Mesendoderm (in vitro differentiated cells): Measurements from ENCODE around the gene OR2A14.
"Not testable (repeated sequence)": the region's sequence is repeated elsewhere in the genome, so short reads cannot be mapped to it uniquely, and the experiment has no call there.

Experiments
- DNase-seq: peaks from one replicate; pipeline ENCODE4 v3.0.0; 2013
- H2AK5ac ChIP-seq: 2 replicates; pipeline ENCODE4 v1.6.1; 2013; ENCODE audit warnings: low read length, inconsistent platforms
- H2BK120ac ChIP-seq: 2 replicates; pipeline ENCODE4 v1.6.1; 2013; ENCODE audit warnings: low read depth, mild to moderate bottlenecking, low read length, moderate library complexity, mixed read lengths
- H2BK15ac ChIP-seq: replicated peaks from 2 replicates; pipeline ENCODE4 v1.6.1; 2013; ENCODE audit warnings: low read depth, mild to moderate bottlenecking, moderate library complexity
- H2BK5ac ChIP-seq: 2 replicates; pipeline ENCODE4 v1.6.1; 2013; ENCODE audit warnings: low read length, inconsistent platforms
- H3K18ac ChIP-seq: 2 replicates; pipeline ENCODE4 v1.6.1; 2013; ENCODE audit warnings: mild to moderate bottlenecking, low read length, mixed read lengths
- H3K23ac ChIP-seq: one replicate; pipeline ENCODE4 v1.6.1; 2013; ENCODE audit warnings: low read length
- H3K27ac ChIP-seq: 2 replicates; pipeline ENCODE4 v1.5.1; 2013; ENCODE audit warnings: low read depth, mild to moderate bottlenecking, inconsistent platforms, low read length, moderate library complexity
- H3K27me3 ChIP-seq: 2 replicates; pipeline ENCODE4 v1.6.1; 2013; ENCODE audit warnings: low read length, control low read depth, mild to moderate bottlenecking, inconsistent platforms; ENCODE audit not compliant: insufficient read depth, poor library complexity
- H3K36me3 ChIP-seq: 2 replicates; pipeline ENCODE4 v1.6.1; 2013; ENCODE audit warnings: low read length, inconsistent platforms; ENCODE audit not compliant: control insufficient read depth, insufficient read depth
- H3K4ac ChIP-seq: one replicate; pipeline ENCODE4 v1.6.1; 2013; ENCODE audit warnings: low read depth, mild to moderate bottlenecking, low read length, moderate library complexity
- H3K4me1 ChIP-seq: 2 replicates; pipeline ENCODE4 v1.6.1; 2013; ENCODE audit warnings: low read depth, low read length, inconsistent platforms; ENCODE audit not compliant: control insufficient read depth
- H3K4me2 ChIP-seq: 2 replicates; pipeline ENCODE4 v1.6.1; 2013; ENCODE audit warnings: low read length
- H3K4me3 ChIP-seq: 2 replicates; pipeline ENCODE4 v1.5.1; 2013; ENCODE audit warnings: mild to moderate bottlenecking, low read length
- H3K56ac ChIP-seq: one replicate; pipeline ENCODE4 v1.6.1; 2013; ENCODE audit warnings: low read length
- H3K79me1 ChIP-seq: 2 replicates; pipeline ENCODE4 v1.6.1; 2013; ENCODE audit warnings: low read length, inconsistent platforms
- H3K79me2 ChIP-seq: 2 replicates; pipeline ENCODE4 v1.6.1; 2013; ENCODE audit warnings: mild to moderate bottlenecking, low read length; ENCODE audit not compliant: control insufficient read depth, insufficient read depth
- H3K9ac ChIP-seq: 2 replicates; pipeline ENCODE4 v1.6.1; 2013; ENCODE audit warnings: low read length, inconsistent platforms
- H4K5ac ChIP-seq: one replicate; pipeline ENCODE4 v1.6.1; 2013; ENCODE audit warnings: low read length
- H4K8ac ChIP-seq: one replicate; pipeline ENCODE4 v1.6.1; 2013; ENCODE audit warnings: low read depth, mild to moderate bottlenecking, control low read depth, low read length, moderate library complexity
- WGBS: extraction: QIAGEN DNeasy Blood & Tissue Kit; methylation state at CpG from one replicate; pipeline ENCODE4 v1.1.7; 2013; ENCODE audit warnings: low lambda C conversion rate, missing lambda C conversion rate; ENCODE audit not compliant: insufficient coverage; ENCODE audit errors: extremely low coverage; 5-methylcytosine and 5-hydroxymethylcytosine counted together

Gene OR2A14

GRCh38 chr7:144113651-144114050 lies 9.3 kb upstream of the OR2A14 start:
- no peaks in the 10 kb centered on the region for H3K79me2 ChIP-seq
- no peak overlapping the region for H3K4me2 ChIP-seq
- WGBS = no CpG with 5 or more reads among the region's 1 CpG
- no peak overlapping the region for H2BK5ac ChIP-seq
- H3K4me3 ChIP-seq = no peak overlapping the region
- H3K27me3 ChIP-seq = no peaks in the 10 kb centered on the region
- no peaks in the 10 kb centered on the region for H3K4me1 ChIP-seq
- no peak overlapping the region for H4K8ac ChIP-seq
- no peak overlapping the region for H3K9ac ChIP-seq
- no peak overlapping the region for H3K18ac ChIP-seq
- no peak overlapping the region for H3K4ac ChIP-seq
- H3K27ac ChIP-seq = no peak overlapping the region
- H2AK5ac ChIP-seq = no peak overlapping the region
- H2BK15ac ChIP-seq = no peak overlapping the region
- no peak overlapping the region for H3K56ac ChIP-seq
- no peaks in the 10 kb centered on the region for H3K79me1 ChIP-seq
- H3K36me3 ChIP-seq = no peaks in the 10 kb centered on the region
- H4K5ac ChIP-seq = no peak overlapping the region
- no peak overlapping the region for H2BK120ac ChIP-seq
- no peak for DNase-seq
- H3K23ac ChIP-seq = no peak overlapping the region

GRCh38 chr7:144118341-144118740 lies 4.6 kb upstream of the OR2A14 start:
- H2BK15ac ChIP-seq = no peak overlapping the region
- no peaks in the 10 kb centered on the region for H3K4me1 ChIP-seq
- H3K9ac ChIP-seq = no peak overlapping the region
- H3K27ac ChIP-seq = no peak overlapping the region
- no peaks in the 10 kb centered on the region for H3K79me2 ChIP-seq
- no peak overlapping the region for H4K5ac ChIP-seq
- H2BK120ac ChIP-seq = no peak overlapping the region
- H3K79me1 ChIP-seq = no peaks in the 10 kb centered on the region
- DNase-seq = peak; percentile 43
- H2AK5ac ChIP-seq = no peak overlapping the region
- no peaks in the 10 kb centered on the region for H3K36me3 ChIP-seq
- no peak overlapping the region for H3K4me2 ChIP-seq
- no CpG with 5 or more reads among the region's 8 CpGs for WGBS
- H3K27me3 ChIP-seq = no peaks in the 10 kb centered on the region
- H3K4me3 ChIP-seq = no peak overlapping the region
- H3K56ac ChIP-seq = no peak overlapping the region
- H3K23ac ChIP-seq = no peak overlapping the region
- no peak overlapping the region for H3K18ac ChIP-seq
- H2BK5ac ChIP-seq = no peak overlapping the region
- no peak overlapping the region for H4K8ac ChIP-seq
- H3K4ac ChIP-seq = no peak overlapping the region

GRCh38 chr7:144127714-144128334 lies 4.8 kb downstream of the OR2A14 start:
- no peak overlapping the region for H4K5ac ChIP-seq

GRCh38 chr7:144129601-144130000 lies 6.6 kb downstream of the OR2A14 start:
- not testable (repeated sequence) for H4K5ac ChIP-seq, H3K4me3 ChIP-seq, H3K56ac ChIP-seq, H4K8ac ChIP-seq, H3K79me2 ChIP-seq, H2BK120ac ChIP-seq, H3K4me2 ChIP-seq, H3K27ac ChIP-seq, H3K23ac ChIP-seq, H3K4me1 ChIP-seq, H2BK5ac ChIP-seq, H2AK5ac ChIP-seq, H3K27me3 ChIP-seq, DNase-seq, H2BK15ac ChIP-seq, H3K9ac ChIP-seq, H3K79me1 ChIP-seq, H3K36me3 ChIP-seq, H3K18ac ChIP-seq, H3K4ac ChIP-seq
- WGBS = no CpG with 5 or more reads among the region's 9 CpGs

More at GRCh38 chr7:144127714-144128334, 4.8 kb downstream of the OR2A14 start:
- no peak overlapping the region for H3K4me3 ChIP-seq
- no peaks in the 10 kb centered on the region for H3K79me1 ChIP-seq
- no CpG with 5 or more reads among the region's 6 CpGs for WGBS
- DNase-seq = peak; percentile 90
- H4K8ac ChIP-seq = no peak overlapping the region
- H3K27ac ChIP-seq = no peak overlapping the region
- no peak overlapping the region for H3K4me2 ChIP-seq
- no peak overlapping the region for H3K9ac ChIP-seq
- no peaks in the 10 kb centered on the region for H3K36me3 ChIP-seq
- H3K23ac ChIP-seq = no peak overlapping the region
- H3K79me2 ChIP-seq = no peaks in the 10 kb centered on the region
- H3K4ac ChIP-seq = no peak overlapping the region
- no peak overlapping the region for H2BK15ac ChIP-seq
- H3K27me3 ChIP-seq = no peaks in the 10 kb centered on the region
- H3K56ac ChIP-seq = no peak overlapping the region
- no peaks in the 10 kb centered on the region for H3K4me1 ChIP-seq
- H2BK5ac ChIP-seq = no peak overlapping the region
- no peak overlapping the region for H3K18ac ChIP-seq
- no peak overlapping the region for H2AK5ac ChIP-seq
- H2BK120ac ChIP-seq = no peak overlapping the region

- no CpG with 5 or more reads among the region's 2 CpGs for WGBS
- Histone ChIP-seq H3K36me3 (no peaks in the 10 kb centered on the region), H3K4me2 (no peak overlapping the region)
Measured at GRCh38 chr7:144130730-144131129, 7.8 kb downstream of the OR2A14 start.

GRCh38 chr7:144132262-144132661 lies 9.3 kb downstream of the OR2A14 start:
- no peak overlapping the region for H2BK5ac ChIP-seq
- no peak overlapping the region for H4K8ac ChIP-seq
- no peak overlapping the region for H2BK15ac ChIP-seq
- no peak overlapping the region for H3K56ac ChIP-seq
- H4K5ac ChIP-seq = no peak overlapping the region
- no peaks in the 10 kb centered on the region for H3K27me3 ChIP-seq
- no peaks in the 10 kb centered on the region for H3K4me1 ChIP-seq
- no CpG with 5 or more reads among the region's 3 CpGs for WGBS
- no peak overlapping the region for H3K23ac ChIP-seq
- H3K9ac ChIP-seq = no peak overlapping the region
- H3K79me1 ChIP-seq = no peaks in the 10 kb centered on the region
- no peak overlapping the region for H3K18ac ChIP-seq
- no peak overlapping the region for H3K27ac ChIP-seq
- H3K4me2 ChIP-seq = no peak overlapping the region
- no peak for DNase-seq
- no peak overlapping the region for H2BK120ac ChIP-seq
- no peak overlapping the region for H2AK5ac ChIP-seq
- no peaks in the 10 kb centered on the region for H3K36me3 ChIP-seq
- H3K4me3 ChIP-seq = no peak overlapping the region
- H3K4ac ChIP-seq = no peak overlapping the region
- H3K79me2 ChIP-seq = no peaks in the 10 kb centered on the region

More at GRCh38 chr7:144130730-144131129, 7.8 kb downstream of the OR2A14 start:
- no peak for DNase-seq
- H3K56ac ChIP-seq = no peak overlapping the region
- H3K23ac ChIP-seq = no peak overlapping the region
- H3K9ac ChIP-seq = no peak overlapping the region
- no peak overlapping the region for H4K8ac ChIP-seq
- no peak overlapping the region for H2BK15ac ChIP-seq
- no peak overlapping the region for H2AK5ac ChIP-seq
- no peak overlapping the region for H3K18ac ChIP-seq
- H3K27me3 ChIP-seq = no peaks in the 10 kb centered on the region
- no peaks in the 10 kb centered on the region for H3K79me2 ChIP-seq
- no peaks in the 10 kb centered on the region for H3K79me1 ChIP-seq
- no peak overlapping the region for H2BK5ac ChIP-seq
- H3K4ac ChIP-seq = no peak overlapping the region
- H3K4me1 ChIP-seq = no peaks in the 10 kb centered on the region
- H3K4me3 ChIP-seq = no peak overlapping the region
- H2BK120ac ChIP-seq = no peak overlapping the region
- no peak overlapping the region for H4K5ac ChIP-seq
- no peak overlapping the region for H3K27ac ChIP-seq
